ENCODE data around the gene DPH2. TPM values are rescaled to one million over a fixed set of nuclear protein-coding genes. Genes with fewer than 3 reads are reported as not detected.

DPH2 gene
- total and polyA plus RNA-seq, 7 donors: 37.8 to 123 (median 53.7) TPM

DNA sequence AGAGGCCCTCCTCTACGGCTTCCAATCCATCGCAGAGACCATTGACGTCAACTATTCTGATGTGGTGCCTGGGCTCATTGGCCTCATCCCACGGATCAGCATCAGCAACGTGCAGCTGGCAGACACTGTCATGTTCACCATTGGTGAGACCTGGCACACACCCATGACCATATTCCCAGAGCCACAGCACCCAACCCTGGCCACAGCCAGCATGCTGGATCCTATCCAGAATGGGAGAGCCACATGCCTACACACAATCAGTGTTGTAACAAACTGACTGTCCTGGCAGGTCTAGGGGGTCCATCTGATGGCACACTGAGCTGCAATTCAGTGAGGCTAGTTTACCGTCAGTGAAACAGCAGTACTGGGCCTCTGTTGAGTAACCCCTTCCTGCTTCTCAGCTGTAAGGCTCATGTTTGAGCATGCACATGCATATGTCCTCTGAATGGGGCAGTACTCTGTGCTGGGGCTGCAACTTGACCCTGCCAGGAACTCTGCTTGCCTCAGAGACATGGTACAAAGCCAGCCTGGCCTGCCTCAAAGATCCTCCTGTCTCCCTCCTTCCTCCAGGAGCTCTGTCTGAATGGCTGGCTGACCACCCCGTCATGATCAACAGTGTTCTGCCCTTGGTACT lies 12.3 kb upstream of the DPH2 start:
- H3K27ac ChIP-seq: no peak overlapping the region
- H3K9me3 ChIP-seq: no peaks in the 10 kb centered on the region
- WGBS, 3 donors: 60 to 77% (median 64%) methylated on average over 7 of the region's 7 CpGs
- TF ChIP-seq, protein P1, sequence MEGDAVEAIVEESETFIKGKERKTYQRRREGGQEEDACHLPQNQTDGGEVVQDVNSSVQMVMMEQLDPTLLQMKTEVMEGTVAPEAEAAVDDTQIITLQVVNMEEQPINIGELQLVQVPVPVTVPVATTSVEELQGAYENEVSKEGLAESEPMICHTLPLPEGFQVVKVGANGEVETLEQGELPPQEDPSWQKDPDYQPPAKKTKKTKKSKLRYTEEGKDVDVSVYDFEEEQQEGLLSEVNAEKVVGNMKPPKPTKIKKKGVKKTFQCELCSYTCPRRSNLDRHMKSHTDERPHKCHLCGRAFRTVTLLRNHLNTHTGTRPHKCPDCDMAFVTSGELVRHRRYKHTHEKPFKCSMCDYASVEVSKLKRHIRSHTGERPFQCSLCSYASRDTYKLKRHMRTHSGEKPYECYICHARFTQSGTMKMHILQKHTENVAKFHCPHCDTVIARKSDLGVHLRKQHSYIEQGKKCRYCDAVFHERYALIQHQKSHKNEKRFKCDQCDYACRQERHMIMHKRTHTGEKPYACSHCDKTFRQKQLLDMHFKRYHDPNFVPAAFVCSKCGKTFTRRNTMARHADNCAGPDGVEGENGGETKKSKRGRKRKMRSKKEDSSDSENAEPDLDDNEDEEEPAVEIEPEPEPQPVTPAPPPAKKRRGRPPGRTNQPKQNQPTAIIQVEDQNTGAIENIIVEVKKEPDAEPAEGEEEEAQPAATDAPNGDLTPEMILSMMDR (IDR thresholded peaks at IDR 0.05): no peak
- H3K4me3 ChIP-seq: no peak overlapping the region
- peak; percentile 28 to 58 (median 50) for ATAC-seq
- intact Hi-C loops (cut with DNase I): no loop called here
- no peak for DNase-seq
- H3K4me1 ChIP-seq: peaks cover 25% of the 10 kb centered on the region
- H3K36me3 ChIP-seq (ENCODE audit: insufficient read depth in 1 of 2, low read depth in 1 of 2): peaks cover 0 to 74% of the 10 kb centered on the region in 2 donors
- no peaks in the 10 kb centered on the region for H3K27me3 ChIP-seq (ENCODE audit: insufficient read depth in 3 of 3, low read length in 2 of 3)

- Histone ChIP-seq H3K9me3 (no peaks in the 10 kb centered on the region), H3K27ac (no peak overlapping the region), H3K36me3 (ENCODE audit: insufficient read depth in 1 of 2, low read depth in 1 of 2) (peaks cover 0 to 85% of the 10 kb centered on the region in 2 donors), H3K4me1 (peaks cover 14% of the 10 kb centered on the region), H3K4me3 (no peak overlapping the region), H3K27me3 (ENCODE audit: insufficient read depth in 3 of 3, low read length in 2 of 3) (no peaks in the 10 kb centered on the region)
- intact Hi-C loops (cut with DNase I): no loop called here
- ATAC-seq (peak in 3 of 4 donors; percentile 15 to 28 (median 24)), DNase-seq (no peak)
- TF ChIP-seq, protein P1 (IDR thresholded peaks at IDR 0.05): no peak
- 76 to 82% (median 80%) methylated on average over 9 of the region's 9 CpGs for WGBS, 3 donors
Observed at GRCh38 chr1:43958351-43959255, 11.2 kb upstream of the DPH2 start.

- WGBS, 3 donors: 83 to 92% (median 87%) methylated on average over 7 to 8 of the region's 8 CpGs
- intact Hi-C loops (cut with DNase I): no loop called here
- TF ChIP-seq, protein P1 (IDR thresholded peaks at IDR 0.05): no peak
Observed at GRCh38 chr1:43960798-43961197, 9.0 kb upstream of the DPH2 start.

DNA sequence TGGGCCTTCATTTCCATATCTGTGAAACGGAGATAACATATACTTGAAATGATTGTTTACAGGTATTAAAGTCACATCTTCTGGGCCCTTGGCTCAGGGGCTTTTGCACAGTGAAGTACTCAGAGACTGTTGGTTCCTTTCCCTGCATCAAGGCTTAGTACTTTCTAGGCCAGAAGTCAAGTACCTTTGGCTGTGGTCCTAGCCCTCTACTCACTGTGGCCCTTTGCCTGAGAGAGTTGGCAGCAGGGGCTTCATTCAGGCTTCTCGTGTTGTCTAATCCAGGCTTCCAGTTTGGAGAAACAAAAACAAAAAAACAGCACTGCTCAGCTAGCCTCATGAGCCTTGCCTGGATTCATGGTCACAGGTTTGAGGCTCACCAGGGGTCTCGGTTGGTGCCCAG lies 8.1 kb upstream of the DPH2 start:
- intact Hi-C loops (cut with DNase I): no loop called here
- peaks cover 0 to 100% of the 10 kb centered on the region in 2 donors for H3K36me3 ChIP-seq (ENCODE audit: insufficient read depth in 1 of 2, low read depth in 1 of 2)
- no peak overlapping the region for H3K4me3 ChIP-seq
- no peaks in the 10 kb centered on the region for H3K27me3 ChIP-seq (ENCODE audit: insufficient read depth in 3 of 3, low read length in 2 of 3)
- H3K4me1 ChIP-seq: no peaks in the 10 kb centered on the region
- WGBS, 3 donors: 70 to 80% (median 77%) methylated on average over 3 of the region's 3 CpGs
- no peak overlapping the region for H3K27ac ChIP-seq
- TF ChIP-seq, protein P1 (IDR thresholded peaks at IDR 0.05): no peak
- ATAC-seq (no peak), DNase-seq (no peak)
- no peaks in the 10 kb centered on the region for H3K9me3 ChIP-seq

More at GRCh38 chr1:43960798-43961197, 9.0 kb upstream of the DPH2 start:
- Histone ChIP-seq H3K4me3 (no peak overlapping the region), H3K27me3 (ENCODE audit: insufficient read depth in 3 of 3, low read length in 2 of 3) (no peaks in the 10 kb centered on the region), H3K36me3 (ENCODE audit: insufficient read depth in 1 of 2, low read depth in 1 of 2) (peaks cover 0 to 100% of the 10 kb centered on the region in 2 donors), H3K27ac (no peak overlapping the region), H3K9me3 (no peaks in the 10 kb centered on the region), H3K4me1 (no peaks in the 10 kb centered on the region)
- DNase-seq: no peak
- no peak for ATAC-seq
